Measurements from ENCODE around the gene IRAK2.

The IRAK2 gene

DNA sequence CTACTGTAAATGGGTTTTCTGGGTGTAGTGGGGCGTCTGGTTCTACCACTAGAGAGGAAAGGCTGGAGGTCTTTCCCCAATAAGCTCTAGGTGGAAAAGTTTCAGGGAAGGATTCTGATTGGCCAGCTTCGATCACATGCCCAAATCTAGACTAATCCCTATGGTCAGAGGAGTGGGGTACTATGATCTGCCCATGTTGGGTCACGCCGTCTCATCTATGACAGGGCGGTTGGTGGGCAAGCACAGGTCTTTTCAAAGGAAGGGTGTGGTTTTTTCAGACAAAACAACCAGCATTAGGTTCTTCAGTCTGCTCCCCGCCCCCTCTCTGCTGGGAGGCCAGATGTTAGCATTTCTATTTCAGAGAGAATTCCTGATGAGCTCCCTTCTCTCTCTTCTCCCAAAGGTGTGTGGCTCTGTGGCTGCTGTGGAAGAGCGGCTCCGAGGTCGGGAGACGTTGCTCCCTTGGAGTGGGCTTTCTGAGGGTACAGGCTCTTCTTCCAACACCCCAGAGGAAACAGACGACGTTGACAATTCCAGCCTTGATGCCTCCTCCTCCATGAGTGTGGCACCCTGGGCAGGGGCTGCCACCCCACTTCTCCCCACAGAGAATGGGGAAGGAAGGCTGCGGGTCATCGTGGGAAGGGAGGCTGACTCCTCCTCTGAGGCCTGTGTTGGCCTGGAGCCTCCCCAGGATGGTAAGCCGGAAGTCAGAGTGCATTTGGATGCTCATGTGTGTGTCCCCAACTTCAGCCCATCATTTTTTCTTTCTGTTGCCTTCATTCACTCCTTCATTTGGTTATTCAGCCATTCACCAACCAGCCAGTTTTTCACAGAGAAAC is 73.8 kb downstream of the IRAK2 start:
- H3K4me3 ChIP-seq (ENCODE audit: low read length): no peak overlapping the region
- no peak for DNase-seq (ENCODE audit: low read depth)
- TF ChIP-seq, protein P1, sequence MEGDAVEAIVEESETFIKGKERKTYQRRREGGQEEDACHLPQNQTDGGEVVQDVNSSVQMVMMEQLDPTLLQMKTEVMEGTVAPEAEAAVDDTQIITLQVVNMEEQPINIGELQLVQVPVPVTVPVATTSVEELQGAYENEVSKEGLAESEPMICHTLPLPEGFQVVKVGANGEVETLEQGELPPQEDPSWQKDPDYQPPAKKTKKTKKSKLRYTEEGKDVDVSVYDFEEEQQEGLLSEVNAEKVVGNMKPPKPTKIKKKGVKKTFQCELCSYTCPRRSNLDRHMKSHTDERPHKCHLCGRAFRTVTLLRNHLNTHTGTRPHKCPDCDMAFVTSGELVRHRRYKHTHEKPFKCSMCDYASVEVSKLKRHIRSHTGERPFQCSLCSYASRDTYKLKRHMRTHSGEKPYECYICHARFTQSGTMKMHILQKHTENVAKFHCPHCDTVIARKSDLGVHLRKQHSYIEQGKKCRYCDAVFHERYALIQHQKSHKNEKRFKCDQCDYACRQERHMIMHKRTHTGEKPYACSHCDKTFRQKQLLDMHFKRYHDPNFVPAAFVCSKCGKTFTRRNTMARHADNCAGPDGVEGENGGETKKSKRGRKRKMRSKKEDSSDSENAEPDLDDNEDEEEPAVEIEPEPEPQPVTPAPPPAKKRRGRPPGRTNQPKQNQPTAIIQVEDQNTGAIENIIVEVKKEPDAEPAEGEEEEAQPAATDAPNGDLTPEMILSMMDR (conservative IDR thresholded peaks at IDR 0.05; ENCODE audit: low read depth, low read length): no peak

DNA sequence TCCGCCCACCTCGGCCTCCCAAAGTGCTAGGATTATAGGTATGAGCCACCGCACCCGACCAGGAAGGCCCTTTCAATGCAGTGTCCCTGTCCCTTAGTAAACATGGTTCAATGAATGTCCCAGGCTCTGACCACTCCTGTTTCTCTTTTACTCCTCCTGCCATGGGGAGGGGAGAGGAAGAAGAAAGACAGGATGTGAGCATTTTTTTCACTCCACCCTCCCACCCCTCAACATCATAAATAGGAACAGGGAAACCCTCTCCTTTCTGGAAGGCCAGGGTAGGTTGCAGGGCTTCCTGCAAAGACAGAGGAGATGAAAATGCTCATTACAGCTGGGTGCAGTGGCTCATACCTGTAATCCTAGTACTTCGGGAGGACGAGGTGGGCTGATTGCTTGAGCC is 76.1 kb downstream of the IRAK2 start:
- no peak for DNase-seq (ENCODE audit: low read depth)
- TF ChIP-seq, protein P1 (conservative IDR thresholded peaks at IDR 0.05; ENCODE audit: low read depth, low read length): no peak
- H3K4me3 ChIP-seq (ENCODE audit: low read length): no peak overlapping the region

DNA sequence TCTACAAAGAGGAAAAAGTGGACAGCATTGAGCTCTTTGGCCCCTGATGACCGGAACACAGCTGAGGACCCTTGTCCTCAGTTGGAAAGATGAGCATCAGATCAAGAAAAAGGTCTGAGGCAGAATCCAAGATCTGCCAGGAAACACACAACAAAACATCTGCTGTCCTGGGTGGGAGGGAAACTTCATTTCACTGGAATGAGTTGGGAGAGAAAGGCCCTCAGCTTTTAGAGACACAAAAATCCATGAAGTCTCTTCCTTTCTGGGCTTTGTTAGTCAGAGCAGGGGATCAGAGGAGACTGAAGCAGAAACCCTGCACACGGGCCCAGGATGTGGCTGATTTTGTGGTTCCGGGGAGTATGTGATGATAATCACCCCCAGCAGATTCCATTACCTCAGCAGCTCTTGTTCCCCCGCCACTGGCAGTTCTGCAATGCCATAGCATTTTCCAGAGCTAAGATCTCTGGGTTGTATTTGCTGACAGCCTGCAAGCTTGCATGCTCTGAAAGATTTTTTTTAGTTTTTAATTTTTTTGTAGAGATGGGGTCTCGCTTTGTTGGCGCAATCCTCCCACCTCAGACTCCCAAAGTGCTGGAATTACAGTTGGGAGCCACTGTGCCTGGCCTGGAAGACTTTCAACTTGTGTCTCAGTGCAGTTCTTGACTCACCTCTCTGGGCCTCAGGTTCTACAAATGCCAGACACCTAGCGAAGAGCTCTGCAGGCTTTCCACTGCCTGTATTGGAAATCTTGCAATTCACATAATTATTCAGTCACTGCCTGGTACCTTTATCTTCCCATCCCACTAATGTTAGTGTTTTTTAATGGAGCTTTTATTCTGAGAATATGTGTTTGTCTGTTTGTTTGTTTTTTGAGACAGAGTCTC is 77.7 kb downstream of the IRAK2 start:
- TF ChIP-seq, protein P1 (conservative IDR thresholded peaks at IDR 0.05; ENCODE audit: low read depth, low read length): no peak
- no peak for DNase-seq (ENCODE audit: low read depth)
- no peak overlapping the region for H3K4me3 ChIP-seq (ENCODE audit: low read length)

DNA sequence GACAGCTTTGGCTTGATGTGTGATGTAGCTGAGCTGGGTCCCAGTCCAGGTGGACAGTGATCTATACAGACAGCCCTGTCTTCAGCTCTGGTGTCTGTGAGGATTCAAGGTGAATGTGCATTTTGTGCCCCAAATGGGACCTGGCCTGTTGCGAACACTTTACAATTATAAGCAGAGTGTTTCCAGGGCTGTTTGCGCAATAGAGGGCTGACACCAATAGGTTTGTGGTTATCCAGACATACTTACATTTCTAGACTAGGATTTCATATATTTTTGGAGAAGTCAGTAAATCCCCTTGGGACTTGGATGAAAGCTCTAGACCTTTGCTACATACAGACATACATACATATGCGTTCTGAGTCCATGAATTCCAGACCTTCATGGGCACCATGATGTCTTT is 79.3 kb downstream of the IRAK2 start:
- TF ChIP-seq, protein P1 (conservative IDR thresholded peaks at IDR 0.05; ENCODE audit: low read depth, low read length): no peak
- no peak overlapping the region for H3K4me3 ChIP-seq (ENCODE audit: low read length)
- no peak for DNase-seq (ENCODE audit: low read depth)

DNA sequence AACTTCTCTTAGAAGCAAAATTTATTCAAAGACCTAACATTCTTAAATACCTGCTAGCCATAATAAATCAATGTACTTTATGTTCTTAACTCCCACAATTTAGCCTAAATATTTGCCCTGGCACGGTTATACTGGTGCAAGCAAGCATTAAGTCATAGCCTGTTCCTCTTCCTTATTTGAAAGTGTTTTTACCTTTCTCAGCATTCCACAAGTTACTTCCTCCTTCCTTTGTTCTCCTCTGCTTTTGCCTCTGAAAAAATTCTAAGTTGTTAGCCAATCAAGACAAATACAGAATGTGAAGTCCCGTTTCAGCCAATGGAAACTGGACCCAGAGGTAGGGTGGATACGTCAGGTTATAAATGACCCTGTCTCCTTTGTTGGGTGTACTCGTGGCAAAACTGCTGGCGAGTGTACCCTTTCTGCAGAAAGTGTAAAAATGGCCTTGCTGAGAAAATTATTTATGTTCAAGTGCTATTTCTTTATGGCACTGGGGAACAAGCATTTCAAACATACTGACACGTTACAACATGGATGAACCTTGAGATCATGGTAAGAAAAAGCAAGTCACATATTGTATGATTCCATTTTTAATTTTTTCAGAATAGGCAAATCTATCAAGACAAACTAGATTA is 80.5 kb downstream of the IRAK2 start:
- TF ChIP-seq, protein P1 (conservative IDR thresholded peaks at IDR 0.05; ENCODE audit: low read depth, low read length): no peak
- H3K4me3 ChIP-seq (ENCODE audit: low read length): no peak overlapping the region
- no peak for DNase-seq (ENCODE audit: low read depth)

DNA sequence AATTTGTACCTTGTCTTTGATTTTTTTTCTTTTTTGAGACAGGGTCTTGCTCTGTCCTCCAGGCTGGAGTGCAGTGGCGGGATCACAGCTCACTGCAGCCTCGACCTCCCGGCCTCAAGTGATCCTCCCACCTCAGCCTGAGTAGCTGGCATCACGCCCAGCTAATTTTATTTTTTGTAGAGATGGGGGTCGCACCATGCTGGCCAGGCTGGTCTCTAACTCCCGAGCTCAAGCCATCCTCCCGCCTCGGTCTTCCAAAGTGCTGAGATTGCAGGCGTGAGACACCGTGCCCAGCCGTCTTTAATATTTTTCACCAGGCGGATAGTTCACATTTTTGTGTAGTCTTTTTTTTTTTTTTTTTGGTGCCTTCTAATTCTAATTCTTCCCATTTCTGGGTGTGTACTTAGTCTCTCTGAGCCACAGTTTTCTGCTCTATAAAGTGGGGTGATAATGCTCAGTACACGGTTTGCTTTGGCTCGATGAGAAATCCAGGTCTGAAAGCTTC is 83.0 kb downstream of the IRAK2 start:
- DNase-seq (ENCODE audit: low read depth): no peak
- H3K4me3 ChIP-seq (ENCODE audit: low read length): peak overlapping the region; percentile 84
- TF ChIP-seq, protein P1 (conservative IDR thresholded peaks at IDR 0.05; ENCODE audit: low read depth, low read length): no peak
